Measurements from ENCODE around the gene ZNF124.
"Not testable (repeated sequence)": the region's sequence is repeated elsewhere in the genome, so short reads cannot be mapped to it uniquely, and the experiment has no call there.

ZNF124 gene

DNA sequence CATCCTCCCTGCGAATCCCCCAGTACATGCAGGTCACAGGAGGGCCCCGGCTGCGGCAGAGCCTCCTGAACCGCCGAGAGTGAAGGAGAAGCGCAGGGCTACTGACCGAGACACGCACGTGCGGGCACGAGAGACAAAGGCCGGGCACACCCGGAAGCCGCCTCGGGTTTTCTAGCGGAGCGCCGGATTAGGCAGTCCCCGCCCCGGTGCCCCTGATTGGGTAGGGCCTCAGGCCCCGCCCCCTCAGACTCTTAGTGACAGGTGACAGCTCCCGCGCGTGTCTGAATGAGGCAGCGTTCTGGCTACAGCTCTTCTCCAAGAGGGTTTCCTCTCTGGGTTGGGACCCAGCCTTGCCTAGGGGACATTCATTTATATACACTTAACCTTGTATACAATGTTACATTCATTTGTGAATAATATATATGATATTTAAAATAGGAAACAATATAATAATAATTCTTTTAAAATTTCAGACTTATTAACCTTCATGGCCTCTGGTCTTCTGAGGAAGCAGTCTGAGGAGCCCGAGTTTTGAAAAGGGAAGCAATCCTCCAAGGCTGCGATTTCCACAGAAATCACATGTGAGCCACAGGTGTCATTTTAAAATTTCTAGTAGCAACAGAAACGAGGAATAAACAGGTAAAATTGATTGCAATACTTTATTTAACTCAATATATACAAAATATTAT lies at the start of gene ZNF124:
Gene ZNF124, minus strand, starts transcription at position 146 of the 689 bp plus-strand sequence. Its CDS starts 143 bp downstream, at position 3.
- peak within 1 kb of the TSS; percentile 59 for H3K4me2 ChIP-seq
- peaks cover 27% of the 10 kb centered on the region for H3K4me1 ChIP-seq
- not testable (repeated sequence) for H3K4me3 ChIP-seq, H3K27me3 ChIP-seq, H3K27ac ChIP-seq, H3K9ac ChIP-seq
- peaks cover 26% of the 10 kb centered on the region for H3K9me3 ChIP-seq
- H4K20me1 ChIP-seq, result peaks cover 25% of the 10 kb centered on the region
- peaks cover 32% of the 10 kb centered on the region for H3K36me3 ChIP-seq

DNA sequence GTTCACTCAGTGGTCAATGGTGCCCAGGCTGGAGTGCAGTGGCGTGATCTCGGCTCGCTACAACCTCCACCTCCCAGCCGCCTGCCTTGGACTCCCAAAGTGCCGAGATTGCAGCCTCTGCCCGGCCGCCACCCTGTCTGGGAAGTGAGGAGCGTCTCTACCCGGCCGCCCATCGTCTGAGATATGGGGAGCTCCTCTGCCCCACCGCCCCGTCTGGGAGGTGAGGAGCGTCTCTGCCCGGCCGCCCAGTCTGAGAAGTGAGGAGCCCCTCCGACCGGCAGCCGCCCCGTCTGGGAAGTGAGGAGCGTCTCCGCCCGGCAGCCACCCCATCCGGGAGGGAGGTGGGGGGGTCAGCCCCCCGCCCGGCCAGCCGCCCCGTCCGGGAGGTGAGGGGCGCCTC lies 48.5 kb upstream of the ZNF124 start:
- peaks cover 36% of the 10 kb centered on the region for H3K9me3 ChIP-seq
- not testable (repeated sequence) for H3K27me3 ChIP-seq, H4K20me1 ChIP-seq

DNA sequence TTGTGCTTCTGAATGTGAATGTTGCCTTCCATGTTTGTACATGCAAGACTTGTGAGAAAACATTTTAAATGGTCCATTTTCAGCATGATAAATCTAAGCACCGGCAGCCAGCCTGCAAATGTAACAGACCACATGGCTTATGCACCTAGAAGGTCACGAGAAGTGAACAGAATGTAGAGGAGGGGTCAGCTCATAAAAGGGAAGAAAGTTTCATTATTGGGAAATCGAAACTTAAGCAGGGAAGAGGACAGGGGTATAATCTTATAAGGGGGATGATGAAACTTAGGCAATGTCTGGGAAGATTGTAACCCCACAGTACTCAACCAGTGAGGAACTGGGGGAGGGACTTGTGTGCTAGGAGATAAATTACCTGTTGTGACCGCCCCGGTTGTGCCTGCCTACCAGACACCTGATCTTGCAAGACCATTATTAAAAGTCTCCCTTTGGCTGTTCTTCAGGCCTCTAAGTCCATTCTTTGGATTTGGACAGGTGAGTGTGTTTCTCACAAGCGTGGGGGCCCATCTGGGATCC lies 46.4 kb upstream of the ZNF124 start:
- H3K9me3 ChIP-seq, result peaks cover 20% of the 10 kb centered on the region
- no peak overlapping the region for H3K27ac ChIP-seq
- no peaks in the 10 kb centered on the region for H3K27me3 ChIP-seq
- H3K4me3 ChIP-seq, result no peak overlapping the region
- no peaks in the 10 kb centered on the region for H3K4me1 ChIP-seq
- no peaks in the 10 kb centered on the region for H4K20me1 ChIP-seq
- H3K9ac ChIP-seq, result no peak overlapping the region
- no peaks in the 10 kb centered on the region for H3K36me3 ChIP-seq
- no peak overlapping the region for H3K4me2 ChIP-seq
- TF ChIP-seq Cebpa-rat (IDR thresholded peaks at IDR 0.05), result no peak

More for the DNA sequence above, 48.5 kb upstream of the ZNF124 start:
- H3K36me3 ChIP-seq, H3K4me2 ChIP-seq, H3K27ac ChIP-seq, H3K4me1 ChIP-seq, H3K4me3 ChIP-seq, H3K9ac ChIP-seq: not testable (repeated sequence)

DNA sequence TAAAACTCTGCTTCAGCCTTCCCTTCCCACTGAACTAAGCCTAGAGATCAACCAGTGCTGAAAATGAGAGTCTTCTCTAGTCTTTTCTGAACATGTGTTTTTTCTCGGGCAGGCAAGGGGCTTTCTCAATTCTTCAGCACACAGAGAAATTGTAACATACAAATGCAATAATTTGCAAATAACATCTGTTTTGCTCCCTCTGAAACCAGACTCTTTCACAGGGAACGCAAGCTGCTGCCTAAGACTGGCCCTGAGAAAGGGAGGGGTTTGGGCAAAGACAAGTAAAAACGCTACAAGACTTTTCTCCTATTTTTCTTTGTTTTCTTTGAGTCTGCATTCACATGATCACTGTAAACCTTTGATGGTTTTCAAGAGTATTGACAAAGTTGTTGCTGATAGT lies 44.4 kb upstream of the ZNF124 start:
- Histone ChIP-seq H3K4me2 (no peak overlapping the region), H3K27ac (no peak overlapping the region), H3K9me3 (peaks cover 10% of the 10 kb centered on the region), H3K27me3 (no peaks in the 10 kb centered on the region), H3K36me3 (no peaks in the 10 kb centered on the region), H3K4me1 (peaks cover 3% of the 10 kb centered on the region), H4K20me1 (no peaks in the 10 kb centered on the region), H3K9ac (no peak overlapping the region), H3K4me3 (no peak overlapping the region)
- no peak for TF ChIP-seq Cebpa-rat (IDR thresholded peaks at IDR 0.05)

DNA sequence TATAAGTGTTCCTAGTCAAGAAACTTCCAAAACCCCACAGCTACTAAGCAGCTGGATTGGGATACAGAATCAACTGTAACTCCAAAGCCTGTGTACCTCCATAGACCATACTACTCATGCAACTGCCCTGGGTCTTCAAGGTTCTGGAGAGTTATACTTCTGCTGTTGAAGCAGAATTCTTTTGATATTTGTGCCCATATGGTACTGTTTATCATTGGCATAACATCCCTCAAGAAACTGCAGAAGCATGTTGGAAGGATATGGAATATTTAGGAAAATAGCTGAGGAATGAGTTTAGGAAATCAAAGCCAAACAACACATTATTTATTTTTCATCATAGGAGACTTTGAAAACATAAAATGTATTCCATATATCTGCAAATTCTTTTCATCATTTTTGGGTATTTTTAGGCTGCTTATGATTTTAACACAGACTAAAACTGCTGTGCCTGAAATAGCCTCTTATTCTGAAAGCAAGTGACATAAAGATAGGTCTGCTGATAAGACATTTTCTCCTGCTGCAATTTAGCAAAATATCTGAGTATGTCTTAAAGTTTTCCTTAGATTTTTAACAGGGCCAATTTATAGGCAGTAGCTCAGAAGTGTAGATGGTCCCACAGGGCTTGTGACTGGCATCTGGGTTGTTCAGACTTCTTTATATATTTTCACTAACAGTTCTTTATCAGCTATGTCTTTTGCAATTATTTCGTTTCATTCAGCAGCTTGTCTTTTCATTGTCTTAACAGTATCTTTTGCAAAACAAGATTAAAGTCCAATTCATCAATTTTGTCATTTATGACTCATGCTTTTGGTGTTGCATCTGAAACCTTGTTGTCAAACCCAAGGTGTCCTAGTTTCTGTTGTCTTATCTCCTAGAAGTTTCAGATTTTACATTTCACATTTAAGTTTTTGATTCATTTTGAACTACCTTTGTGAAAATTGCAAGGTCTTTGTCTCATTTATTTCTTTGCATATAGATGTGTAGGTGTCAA lies 41.1 kb upstream of the ZNF124 start:
- no peak for TF ChIP-seq Cebpa-rat (IDR thresholded peaks at IDR 0.05)
- Histone ChIP-seq H3K27ac (no peak overlapping the region), H3K4me3 (no peak overlapping the region), H3K4me1 (peaks cover 23% of the 10 kb centered on the region), H4K20me1 (peaks cover 26% of the 10 kb centered on the region), H3K27me3 (no peaks in the 10 kb centered on the region), H3K9ac (no peak overlapping the region), H3K36me3 (peaks cover 14% of the 10 kb centered on the region), H3K9me3 (peaks cover 7% of the 10 kb centered on the region), H3K4me2 (no peak overlapping the region)

DNA sequence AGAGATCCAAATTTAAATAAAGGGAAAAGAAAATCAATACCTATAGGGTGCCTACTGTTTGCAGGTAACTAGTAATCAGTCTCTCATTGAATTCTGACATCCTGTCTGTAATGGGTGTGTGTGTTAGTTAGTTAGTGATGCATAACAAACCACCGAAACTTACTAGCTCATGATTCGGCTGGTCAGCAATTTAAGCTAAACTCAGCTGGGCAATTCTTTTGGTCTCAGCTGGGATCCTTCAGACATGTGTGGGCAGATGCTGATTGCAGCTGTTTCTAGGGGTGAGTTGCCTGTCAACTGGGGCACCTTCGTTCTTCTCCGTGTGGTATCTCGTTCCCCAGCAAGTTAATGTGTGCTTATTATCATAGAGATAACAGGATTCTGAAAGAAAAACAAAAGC lies 40.2 kb upstream of the ZNF124 start:
- H3K9ac ChIP-seq, result no peak overlapping the region
- peaks cover 34% of the 10 kb centered on the region for H4K20me1 ChIP-seq
- peaks cover 23% of the 10 kb centered on the region for H3K4me1 ChIP-seq
- no peak overlapping the region for H3K4me2 ChIP-seq
- H3K9me3 ChIP-seq, result peaks cover 16% of the 10 kb centered on the region
- no peak for TF ChIP-seq Cebpa-rat (IDR thresholded peaks at IDR 0.05)
- H3K27me3 ChIP-seq, result no peaks in the 10 kb centered on the region
- H3K27ac ChIP-seq, result no peak overlapping the region
- peaks cover 23% of the 10 kb centered on the region for H3K36me3 ChIP-seq
- H3K4me3 ChIP-seq, result no peak overlapping the region

DNA sequence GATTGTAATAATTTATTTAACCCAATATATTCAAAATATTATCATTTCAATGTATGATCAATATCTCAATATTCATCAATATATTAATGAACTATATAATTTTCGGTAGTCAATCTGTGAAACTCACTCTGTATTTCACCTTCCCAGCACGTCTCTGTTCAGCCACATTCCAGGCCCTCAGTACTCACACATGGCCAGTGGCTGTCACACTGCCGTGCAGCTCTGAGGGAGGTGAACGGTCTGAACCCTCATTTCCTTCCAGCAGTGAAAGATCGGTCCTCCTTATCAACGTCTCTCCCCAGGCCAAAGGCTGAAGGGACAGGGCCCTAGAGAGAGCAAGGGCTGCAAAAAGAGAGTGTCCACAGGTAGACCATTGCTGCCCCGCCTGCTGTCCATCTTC lies 39.5 kb upstream of the ZNF124 start:
- H3K4me3 ChIP-seq, result no peak overlapping the region
- H3K9ac ChIP-seq, result no peak overlapping the region
- H3K27ac ChIP-seq, result no peak overlapping the region
- peak overlapping the region; percentile 85 for H3K4me2 ChIP-seq
- H4K20me1 ChIP-seq, result peaks cover 35% of the 10 kb centered on the region
- TF ChIP-seq Cebpa-rat (IDR thresholded peaks at IDR 0.05), result no peak
- H3K4me1 ChIP-seq, result peaks cover 23% of the 10 kb centered on the region
- H3K36me3 ChIP-seq, result peaks cover 30% of the 10 kb centered on the region
- H3K27me3 ChIP-seq, result no peaks in the 10 kb centered on the region
- H3K9me3 ChIP-seq, result peaks cover 22% of the 10 kb centered on the region

DNA sequence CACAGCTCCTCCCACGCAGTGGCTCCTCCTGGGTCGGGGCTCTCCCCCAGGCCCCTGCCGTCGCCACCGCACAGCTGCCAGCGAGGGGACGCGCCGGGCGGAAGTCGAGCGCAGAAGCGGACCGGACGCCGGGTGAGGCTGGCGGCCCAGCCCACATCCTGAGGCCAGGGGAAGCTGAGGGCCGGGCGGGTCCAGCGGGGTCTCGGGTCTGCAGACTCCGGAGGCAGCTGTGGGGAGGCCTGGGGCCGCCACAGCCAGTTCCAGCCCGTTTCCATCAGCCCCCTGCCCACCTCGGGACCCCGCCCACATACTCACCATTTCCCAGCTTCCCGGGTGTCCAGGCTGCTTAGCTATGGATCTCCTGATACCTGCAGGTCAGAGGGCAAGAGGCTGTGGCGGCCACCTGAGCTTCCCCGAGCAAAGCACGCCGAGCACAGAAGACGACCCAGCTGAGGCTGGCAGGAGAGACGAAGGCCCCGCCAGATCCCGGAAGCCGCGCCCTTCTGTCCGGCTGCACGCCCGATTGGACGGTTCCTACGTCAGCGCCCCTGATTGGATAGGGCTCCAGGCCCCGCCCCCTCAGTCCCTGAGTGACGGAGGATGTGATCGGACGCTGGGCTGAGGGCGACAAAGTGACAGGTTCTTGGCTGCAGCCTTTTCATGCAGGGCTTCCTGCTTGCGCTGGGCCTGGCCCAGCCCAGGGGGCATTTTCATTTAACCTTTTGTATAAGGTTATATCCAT lies 38.7 kb upstream of the ZNF124 start:
- peaks cover 35% of the 10 kb centered on the region for H4K20me1 ChIP-seq
- peaks cover 23% of the 10 kb centered on the region for H3K4me1 ChIP-seq
- H3K4me3 ChIP-seq, result peak overlapping the region; percentile 96
- H3K27me3 ChIP-seq, result no peaks in the 10 kb centered on the region
- H3K4me2 ChIP-seq, result peak overlapping the region; percentile 85
- peaks cover 30% of the 10 kb centered on the region for H3K9me3 ChIP-seq
- TF ChIP-seq Cebpa-rat (IDR thresholded peaks at IDR 0.05), result no peak
- peak overlapping the region; percentile 89 for H3K9ac ChIP-seq
- H3K27ac ChIP-seq, result peak overlapping the region; percentile 91
- H3K36me3 ChIP-seq, result peaks cover 38% of the 10 kb centered on the region

DNA sequence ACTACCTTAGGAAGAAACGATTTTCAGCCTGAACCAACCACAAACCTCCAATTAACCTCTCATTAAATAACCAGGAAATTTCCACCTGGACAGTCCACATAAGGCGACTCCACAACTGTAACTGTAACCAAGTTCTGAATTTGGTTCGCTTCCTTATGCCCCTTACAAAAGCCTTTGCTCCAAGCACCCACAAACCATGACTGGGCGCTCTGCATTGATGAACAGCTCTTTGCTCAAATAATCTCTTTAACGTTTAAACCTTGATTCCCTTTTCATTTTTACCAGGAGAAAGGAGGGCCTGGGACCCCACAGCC lies 38.2 kb upstream of the ZNF124 start:
- Histone ChIP-seq H3K27me3 (no peaks in the 10 kb centered on the region), H3K4me2 (peak overlapping the region; percentile 85), H4K20me1 (peaks cover 35% of the 10 kb centered on the region), H3K36me3 (peaks cover 43% of the 10 kb centered on the region), H3K9ac (peak overlapping the region; percentile 89), H3K4me1 (peaks cover 23% of the 10 kb centered on the region), H3K9me3 (peaks cover 36% of the 10 kb centered on the region), H3K27ac (peak overlapping the region; percentile 91), H3K4me3 (peak overlapping the region; percentile 96)
- TF ChIP-seq Cebpa-rat (IDR thresholded peaks at IDR 0.05), result no peak

Data from BLaER1 (cell line).